Suprapubic skin (tissue), 4 donors: ENCODE measurements around the gene SLC16A4. TPM values are rescaled to one million over a fixed set of nuclear protein-coding genes. Genes with fewer than 3 reads are reported as not detected.
A peak's percentile ranks its signal among the peaks of the same experiment; 100 is the strongest.

Experiments
- DNase-seq, 2 donors: peaks; one replicate each; pipeline ENCODE4 v3.0.0-alpha.2; 2019; ENCODE audit warnings: low spot score in 2 of 2
- H3K27ac ChIP-seq: fragments of 200-600 bp; sonication (generic); one replicate; pipeline ENCODE4 v1.5.1; 2019
- H3K27me3 ChIP-seq: fragments of 200-600 bp; sonication (generic); one replicate; pipeline ENCODE4 v1.5.1; 2019
- H3K36me3 ChIP-seq: fragments of 200-600 bp; sonication (generic); one replicate; pipeline ENCODE4 v1.5.1; 2019
- H3K4me1 ChIP-seq: fragments of 200-600 bp; sonication (generic); one replicate; pipeline ENCODE4 v1.5.1; 2019
- H3K4me3 ChIP-seq: fragments of 200-600 bp; sonication (generic); one replicate; pipeline ENCODE4 v1.5.1; 2019; ENCODE audit warnings: mild to moderate bottlenecking
- H3K9me3 ChIP-seq: fragments of 200-600 bp; sonication (generic); one replicate; pipeline ENCODE4 v1.5.1; 2019
- EP300 ChIP-seq: sonication (generic); formaldehyde crosslinking; IDR thresholded peaks from one replicate; pipeline ENCODE4 v1.6.1; 2017; ENCODE audit warnings: antibody characterized with exemption
- POLR2A ChIP-seq, 2 donors: fragments of 450-650 bp; IDR thresholded peaks; one replicate each; pipeline ENCODE4 v1.6.1; 2017; ENCODE audit warnings: antibody characterized with exemption in 2 of 2, mild to moderate bottlenecking in 2 of 2, moderate library complexity in 2 of 2
- POLR2AphosphoS5 ChIP-seq, 3 donors: sonication (generic); formaldehyde crosslinking; IDR thresholded peaks; one replicate each; pipeline ENCODE4 v1.6.1; 2017; ENCODE audit warnings: antibody characterized with exemption in 3 of 3
- WGBS: methylation state at CpG from one replicate; pipeline ENCODE4 v1.1.5; 2018; 5-methylcytosine and 5-hydroxymethylcytosine counted together
- total RNA-seq, 4 donors: library from RNA; depleted of rRNA; stranded (reverse); fragments of >200 nt; gene quantifications; one replicate each; pipeline ENCODE4 v1.1.0, GENCODE V29; 2016
- TF ChIP-seq, protein P1 (sequence below), 2 donors: fragments of 200-600 bp in 1 of 2; fragments of 450-650 bp in 1 of 2; sonication (generic) in 1 of 2; IDR thresholded peaks; one replicate each; pipeline ENCODE4 v1.5.1; 2016 to 2019; ENCODE audit warnings: antibody characterized with exemption in 2 of 2, mild to moderate bottlenecking in 1 of 2, moderate library complexity in 1 of 2

SLC16A4 gene
- total RNA-seq, 4 donors from 2014 or later: 0.52 to 2.1 (median 1.9) TPM

DNA sequence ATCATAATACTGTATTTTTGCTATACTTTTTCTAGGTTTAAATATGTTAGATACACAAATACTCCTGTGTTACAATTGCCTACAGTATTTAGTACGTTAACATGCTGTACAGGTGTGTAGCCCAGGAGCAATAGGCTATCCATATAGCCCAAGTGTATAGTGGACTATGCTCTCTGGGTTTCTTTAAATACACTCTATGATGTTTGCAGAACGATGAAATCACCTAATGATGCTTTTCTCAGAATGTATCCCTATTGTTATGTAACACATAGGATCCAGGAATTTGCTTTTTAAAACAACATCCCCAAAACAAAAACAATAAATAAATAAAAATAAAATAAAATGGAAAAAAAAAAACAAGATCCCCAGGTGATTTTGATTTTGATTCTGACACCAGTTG lies 69.8 kb downstream of the SLC16A4 start:
- WGBS: 84% methylated on average over 2 of the region's 2 CpGs
- Histone ChIP-seq H3K27ac (no peak overlapping the region), H3K36me3 (no peaks in the 10 kb centered on the region), H3K27me3 (no peaks in the 10 kb centered on the region), H3K4me1 (no peaks in the 10 kb centered on the region), H3K9me3 (no peaks in the 10 kb centered on the region), H3K4me3 (no peak overlapping the region)
- no peak for DNase-seq
- TF ChIP-seq, protein P1, sequence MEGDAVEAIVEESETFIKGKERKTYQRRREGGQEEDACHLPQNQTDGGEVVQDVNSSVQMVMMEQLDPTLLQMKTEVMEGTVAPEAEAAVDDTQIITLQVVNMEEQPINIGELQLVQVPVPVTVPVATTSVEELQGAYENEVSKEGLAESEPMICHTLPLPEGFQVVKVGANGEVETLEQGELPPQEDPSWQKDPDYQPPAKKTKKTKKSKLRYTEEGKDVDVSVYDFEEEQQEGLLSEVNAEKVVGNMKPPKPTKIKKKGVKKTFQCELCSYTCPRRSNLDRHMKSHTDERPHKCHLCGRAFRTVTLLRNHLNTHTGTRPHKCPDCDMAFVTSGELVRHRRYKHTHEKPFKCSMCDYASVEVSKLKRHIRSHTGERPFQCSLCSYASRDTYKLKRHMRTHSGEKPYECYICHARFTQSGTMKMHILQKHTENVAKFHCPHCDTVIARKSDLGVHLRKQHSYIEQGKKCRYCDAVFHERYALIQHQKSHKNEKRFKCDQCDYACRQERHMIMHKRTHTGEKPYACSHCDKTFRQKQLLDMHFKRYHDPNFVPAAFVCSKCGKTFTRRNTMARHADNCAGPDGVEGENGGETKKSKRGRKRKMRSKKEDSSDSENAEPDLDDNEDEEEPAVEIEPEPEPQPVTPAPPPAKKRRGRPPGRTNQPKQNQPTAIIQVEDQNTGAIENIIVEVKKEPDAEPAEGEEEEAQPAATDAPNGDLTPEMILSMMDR (IDR thresholded peaks at IDR 0.05): no peak
- TF ChIP-seq POLR2AphosphoS5 (IDR thresholded peaks at IDR 0.05) (no peak), POLR2A (IDR thresholded peaks at IDR 0.05) (no peak), EP300 (no peak)

DNA sequence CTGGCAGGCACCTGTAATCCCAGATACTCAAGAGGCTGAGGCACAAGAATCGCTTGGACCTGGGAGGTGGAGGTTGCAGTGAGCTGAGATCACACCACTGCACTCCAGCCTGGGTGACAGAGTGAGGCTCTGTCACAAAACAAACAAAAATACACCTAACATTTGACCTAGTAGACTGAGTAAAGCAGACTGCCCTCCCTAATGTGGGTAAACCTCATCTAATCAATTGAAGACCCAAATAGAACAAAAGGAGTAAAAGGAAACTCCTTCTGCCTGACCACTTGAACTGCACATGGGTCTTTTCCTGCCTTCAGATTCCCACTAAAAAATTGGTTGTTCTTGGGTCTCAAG lies 70.7 kb downstream of the SLC16A4 start:
- Histone ChIP-seq H3K4me3 (no peak overlapping the region), H3K9me3 (no peaks in the 10 kb centered on the region), H3K36me3 (no peaks in the 10 kb centered on the region), H3K4me1 (no peaks in the 10 kb centered on the region), H3K27ac (no peak overlapping the region), H3K27me3 (no peaks in the 10 kb centered on the region)
- WGBS: 100% methylated on average over 1 of the region's 1 CpG
- no peak for DNase-seq
- TF ChIP-seq POLR2AphosphoS5 (IDR thresholded peaks at IDR 0.05) (no peak), POLR2A (IDR thresholded peaks at IDR 0.05) (no peak), EP300 (no peak)
- TF ChIP-seq, protein P1 (IDR thresholded peaks at IDR 0.05): no peak

DNA sequence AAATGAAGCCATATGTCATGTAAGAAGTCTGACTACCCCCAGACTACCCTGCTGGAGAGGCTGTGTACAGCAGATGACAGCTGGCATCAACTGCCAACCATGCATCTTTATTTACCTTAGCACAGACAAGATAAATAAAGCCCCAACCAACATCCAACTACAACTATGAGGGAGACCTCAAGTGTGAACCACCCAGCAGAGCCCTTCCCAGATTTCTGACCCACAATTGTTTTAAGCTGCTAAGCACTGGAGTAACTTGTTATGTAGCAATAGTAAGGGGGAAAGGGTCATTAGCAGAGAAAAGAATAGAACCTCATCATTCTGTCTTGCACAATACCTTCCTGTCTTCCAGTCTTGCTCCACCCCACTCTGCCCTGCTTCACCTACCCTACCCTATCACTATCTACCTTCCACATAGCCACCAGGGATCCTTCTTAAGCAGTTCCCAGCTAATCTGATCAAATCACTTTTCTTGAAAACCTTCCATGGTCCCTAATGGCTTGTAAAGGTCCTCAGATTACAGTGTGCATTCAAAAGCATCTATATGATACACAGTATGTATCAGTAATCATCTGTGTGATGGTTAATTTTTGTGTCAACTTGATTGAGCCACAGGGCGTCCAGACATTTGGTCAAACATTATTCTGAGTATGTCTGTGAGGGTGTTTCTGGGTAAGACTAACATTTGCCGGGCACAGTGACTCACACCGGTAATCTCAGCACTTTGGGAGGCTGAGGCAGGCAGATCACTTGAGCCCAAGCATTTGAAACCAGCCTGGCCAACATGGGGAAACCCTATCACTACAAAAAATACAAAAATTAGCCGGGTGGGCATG lies 71.3 kb downstream of the SLC16A4 start:
- no peak overlapping the region for H3K27ac ChIP-seq
- no peaks in the 10 kb centered on the region for H3K27me3 ChIP-seq
- no peaks in the 10 kb centered on the region for H3K4me1 ChIP-seq
- H3K4me3 ChIP-seq: no peak overlapping the region
- DNase-seq: no peak
- H3K36me3 ChIP-seq: no peaks in the 10 kb centered on the region
- TF ChIP-seq, protein P1 (IDR thresholded peaks at IDR 0.05): no peak
- no peak for TF ChIP-seq EP300
- no peak for TF ChIP-seq POLR2AphosphoS5 (IDR thresholded peaks at IDR 0.05)
- TF ChIP-seq POLR2A (IDR thresholded peaks at IDR 0.05): no peak
- 95% methylated on average over 4 of the region's 4 CpGs for WGBS
- no peaks in the 10 kb centered on the region for H3K9me3 ChIP-seq

DNA sequence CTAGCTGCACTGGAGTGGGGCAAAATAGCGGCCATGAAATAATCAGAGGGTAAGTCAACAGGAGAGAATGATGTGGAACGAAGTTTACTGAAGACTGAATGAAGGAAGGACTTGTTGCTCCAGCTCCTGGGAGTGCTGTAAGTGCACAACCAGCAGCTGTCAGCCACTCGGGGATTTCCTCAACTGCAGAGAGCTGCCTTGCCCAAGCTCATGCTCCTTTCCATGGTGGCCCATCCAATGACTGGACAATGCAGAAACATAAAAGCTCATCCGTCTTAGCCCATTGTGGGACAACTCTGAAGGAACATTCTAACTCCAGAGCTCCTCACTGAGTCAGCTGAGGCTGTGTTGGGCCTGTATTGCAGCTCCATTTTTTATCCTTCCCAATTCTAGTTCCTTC lies 72.8 kb downstream of the SLC16A4 start:
- no peaks in the 10 kb centered on the region for H3K4me1 ChIP-seq
- no peak overlapping the region for H3K27ac ChIP-seq
- DNase-seq: peak in 1 of 2 donors; percentile 40
- WGBS: 92% methylated on average over 4 of the region's 4 CpGs
- H3K4me3 ChIP-seq: no peak overlapping the region
- no peaks in the 10 kb centered on the region for H3K27me3 ChIP-seq
- H3K9me3 ChIP-seq: no peaks in the 10 kb centered on the region
- no peak for TF ChIP-seq EP300
- TF ChIP-seq POLR2AphosphoS5 (IDR thresholded peaks at IDR 0.05): no peak
- H3K36me3 ChIP-seq: no peaks in the 10 kb centered on the region

DNA sequence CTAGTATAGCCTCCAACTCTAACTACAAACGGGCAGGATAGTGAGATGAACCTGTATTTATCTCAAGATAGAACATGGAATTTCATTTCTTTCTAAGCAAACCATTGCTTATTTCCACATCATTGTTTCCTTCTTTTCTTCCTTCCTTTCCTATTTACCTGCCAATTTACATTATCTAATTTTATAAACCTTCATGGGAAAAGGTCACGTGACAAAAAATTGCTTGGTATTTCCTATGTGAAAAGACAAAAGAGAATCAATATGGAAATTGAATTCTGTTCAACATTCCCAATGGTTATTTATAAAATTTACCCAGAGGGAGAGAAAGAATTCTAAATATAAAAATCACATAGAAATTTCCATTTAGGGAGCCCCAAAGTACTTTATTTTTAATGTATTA lies 74.1 kb downstream of the SLC16A4 start:
- no peaks in the 10 kb centered on the region for H3K4me1 ChIP-seq
- no peaks in the 10 kb centered on the region for H3K27me3 ChIP-seq
- no peak overlapping the region for H3K4me3 ChIP-seq
- no peaks in the 10 kb centered on the region for H3K36me3 ChIP-seq
- no peak for DNase-seq
- 76% methylated on average over 2 of the region's 2 CpGs for WGBS
- H3K27ac ChIP-seq: no peak overlapping the region
- H3K9me3 ChIP-seq: no peaks in the 10 kb centered on the region
- no peak for TF ChIP-seq POLR2AphosphoS5 (IDR thresholded peaks at IDR 0.05)
- TF ChIP-seq, protein P1 (IDR thresholded peaks at IDR 0.05): no peak
- no peak for TF ChIP-seq POLR2A (IDR thresholded peaks at IDR 0.05)
- no peak for TF ChIP-seq EP300

Other genes with a start within 250 kb of the SLC16A4 start
- gene SLC6A17, start 240.5 kb downstream of the SLC16A4 start, total RNA-seq: 10 to 100 TPM in 2 of 4 donors, 1 to 10 TPM in 2; 5.2 to 18.6 (median 8.0) TPM
- 10 to 100 TPM in 1 of 4 donors, 1 to 10 TPM in 3; 4.5 to 15.8 (median 7.4) TPM for gene KCNC4, start 180.7 kb downstream of the SLC16A4 start, total RNA-seq
- 10 to 100 TPM; 27.4 to 51.2 (median 32.7) TPM for gene RBM15, start 51.6 kb downstream of the SLC16A4 start, total RNA-seq
- gene LAMTOR5, start 16.7 kb upstream of the SLC16A4 start, total RNA-seq: 10 to 100 TPM; 53.7 to 81.2 (median 63.3) TPM
- 1 to 10 TPM in 1 of 4 donors, under 1 TPM in 1, not detected in 2; 0.72 to 4.2 TPM for gene PROK1, start 60.1 kb upstream of the SLC16A4 start, total RNA-seq
- not detected for gene KCNA10, start 128.1 kb upstream of the SLC16A4 start, total RNA-seq
- under 1 TPM; 0.34 to 0.97 (median 0.54) TPM for gene KCNA2, start 215.3 kb upstream of the SLC16A4 start, total RNA-seq